CD8-positive, alpha-beta memory T cell (primary cell): ENCODE data around the gene MROH2B. TPM values are rescaled to one million over a fixed set of nuclear protein-coding genes. Genes with fewer than 3 reads are reported as not detected.
A peak's percentile ranks its signal among the peaks of the same experiment; 100 is the strongest.

Experiments used
- CTCF ChIA-PET: fragments of 350-600 bp; sonication (Branson Sonifier 250); formaldehyde crosslinking; loops from one replicate; lab custom pipeline; 2021; ENCODE audit warnings: antibody characterized with exemption; lab: Charles Lee
- POLR2A ChIA-PET: fragments of 350-600 bp; sonication (Branson Sonifier 250); formaldehyde crosslinking; loops from one replicate; lab custom pipeline; 2021; ENCODE audit warnings: antibody characterized with exemption; lab: Charles Lee
- DNase-seq, 5 donors: peaks; one replicate each; pipeline versions ENCODE4 v3.0.0 to v3.0.0-alpha.2; 2020 to 2022; ENCODE audit warnings: mixed read lengths in 1 of 5
- H3K27ac ChIP-seq: one replicate; pipeline ENCODE4 v1.7.0; 2013; ENCODE audit warnings: low read depth, mild to moderate bottlenecking, low read length, moderate library complexity
- H3K27me3 ChIP-seq: 2 replicates; pipeline ENCODE4 v1.7.0; 2013; ENCODE audit warnings: low read length, mild to moderate bottlenecking; ENCODE audit not compliant: insufficient read depth, poor library complexity, severe bottlenecking
- H3K36me3 ChIP-seq: 2 replicates; pipeline ENCODE4 v1.7.0; 2013; ENCODE audit warnings: mild to moderate bottlenecking, low read length, moderate library complexity; ENCODE audit not compliant: insufficient read depth
- H3K4me1 ChIP-seq: 2 replicates; pipeline ENCODE4 v1.7.0; 2013; ENCODE audit warnings: mild to moderate bottlenecking, low read length, moderate library complexity; ENCODE audit not compliant: insufficient read depth
- H3K4me3 ChIP-seq: 2 replicates; pipeline ENCODE4 v1.7.0; 2013; ENCODE audit warnings: mild to moderate bottlenecking, low read length
- H3K9me3 ChIP-seq: 2 replicates; pipeline ENCODE4 v1.7.0; 2013; ENCODE audit warnings: mild to moderate bottlenecking, low read length
- H3K27ac Mint-ChIP-seq, 8 donors: one replicate each; pipeline ENCODE4 v1.8.0; 2020 to 2021; ENCODE audit warnings: mixed read lengths in 8 of 8, mild to moderate bottlenecking in 6 of 8, inconsistent platforms in 3 of 8, moderate library complexity in 3 of 8
- H3K27me3 Mint-ChIP-seq, 2 donors: one replicate each; pipeline ENCODE4 v1.8.0; 2020 to 2021; ENCODE audit warnings: mixed read lengths in 2 of 2, mild to moderate bottlenecking in 1 of 2, moderate library complexity in 1 of 2
- H3K36me3 Mint-ChIP-seq, 3 donors: one replicate each; pipeline ENCODE4 v1.8.0; 2020 to 2021; ENCODE audit warnings: mixed read lengths in 3 of 3, inconsistent platforms in 1 of 3, mild to moderate bottlenecking in 1 of 3
- H3K4me1 Mint-ChIP-seq, 3 donors: one replicate each; pipeline ENCODE4 v1.8.0; 2020 to 2021; ENCODE audit warnings: mixed read lengths in 3 of 3, inconsistent platforms in 1 of 3, mild to moderate bottlenecking in 1 of 3
- H3K4me3 Mint-ChIP-seq, 7 donors: one replicate each; pipeline ENCODE4 v1.8.0; 2020 to 2021; ENCODE audit warnings: mixed read lengths in 7 of 7, mild to moderate bottlenecking in 6 of 7, moderate library complexity in 4 of 7, inconsistent platforms in 2 of 7
- H3K9me3 Mint-ChIP-seq, 5 donors: one replicate each; pipeline ENCODE4 v1.8.0; 2020 to 2022; ENCODE audit warnings: mixed read lengths in 5 of 5, mild to moderate bottlenecking in 3 of 5, moderate library complexity in 2 of 5, inconsistent platforms in 1 of 5
- polyA plus RNA-seq: library from polyadenylated mRNA; unstranded; fragments of 300-500 nt; fragmentation: Illumina TruSeq; gene quantifications from one replicate; pipeline ENCODE4 v1.2.3, GENCODE V29; 2021
- total RNA-seq, 2 experiments: library from RNA; stranded (reverse); gene quantifications; one replicate each; pipeline ENCODE4 v1.2.3, GENCODE V29; 2021

Gene MROH2B
- total and polyA plus RNA-seq, 3 experiments from 2014 or later: not detected

GRCh38 chr5:41009232-41009631 lies 61.9 kb downstream of the MROH2B start:
- Histone ChIP-seq H3K4me1 (no peaks in the 10 kb centered on the region), H3K4me3 (no peak overlapping the region), H3K36me3 (no peaks in the 10 kb centered on the region), H3K27ac (no peak overlapping the region), H3K9me3 (no peaks in the 10 kb centered on the region), H3K27me3 (no peaks in the 10 kb centered on the region)
- Mint-ChIP-seq H3K27me3 (peaks cover 0 to 3% of the 10 kb centered on the region in 2 donors), H3K4me3 (no peak overlapping the region), H3K36me3 (no peaks in the 10 kb centered on the region), H3K9me3 (peaks cover 0 to 2% (median 0%) of the 10 kb centered on the region in 5 donors), H3K4me1 (no peaks in the 10 kb centered on the region), H3K27ac (no peak overlapping the region)
- DNase-seq: no peak
- ChIA-PET POLR2A (no interaction called here), CTCF (no interaction called here)

DNA sequence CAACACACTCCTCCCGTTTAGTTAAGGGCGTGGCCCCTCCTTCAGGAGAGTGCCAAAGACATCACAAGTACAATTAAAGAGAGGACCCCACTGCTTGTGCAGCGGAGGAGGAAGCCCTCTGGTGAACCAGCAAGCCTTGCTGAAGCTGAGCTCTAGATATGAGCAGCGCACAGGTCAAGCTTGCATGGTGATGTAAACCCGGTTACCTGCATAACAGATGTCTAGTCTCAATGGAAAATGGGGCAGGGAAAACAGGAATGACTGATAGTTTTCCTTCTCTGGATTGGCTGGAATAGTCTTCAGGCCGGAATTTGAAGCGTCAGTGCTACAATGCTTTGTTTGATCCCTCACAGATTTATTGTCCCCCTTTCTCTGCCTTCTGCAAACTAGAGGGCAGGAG lies 66.2 kb downstream of the MROH2B start:
- Mint-ChIP-seq H3K4me1 (peaks cover 0 to 3% (median 0%) of the 10 kb centered on the region in 3 donors), H3K4me3 (no peak overlapping the region), H3K9me3 (peaks cover 0 to 2% (median 0%) of the 10 kb centered on the region in 5 donors), H3K27ac (no peak overlapping the region), H3K36me3 (no peaks in the 10 kb centered on the region), H3K27me3 (peaks cover 0 to 4% of the 10 kb centered on the region in 2 donors)
- Histone ChIP-seq H3K4me1 (no peaks in the 10 kb centered on the region), H3K4me3 (no peak overlapping the region), H3K27me3 (no peaks in the 10 kb centered on the region), H3K9me3 (no peaks in the 10 kb centered on the region), H3K36me3 (no peaks in the 10 kb centered on the region), H3K27ac (no peak overlapping the region)
- ChIA-PET POLR2A (no interaction called here), CTCF (no interaction called here)
- DNase-seq: no peak

- peaks cover 0 to 2% (median 0%) of the 10 kb centered on the region in 5 donors for H3K9me3 Mint-ChIP-seq
- POLR2A ChIA-PET: no interaction called here
- DNase-seq: no peak
- H3K27me3 Mint-ChIP-seq: peaks cover 0 to 4% of the 10 kb centered on the region in 2 donors
- no peaks in the 10 kb centered on the region for H3K36me3 ChIP-seq
- H3K27ac Mint-ChIP-seq: peak overlapping the region in 1 of 8 donors; percentile 80
- H3K9me3 ChIP-seq: no peaks in the 10 kb centered on the region
- CTCF ChIA-PET: no interaction called here
- H3K4me1 Mint-ChIP-seq: peaks cover 0 to 3% (median 0%) of the 10 kb centered on the region in 3 donors
- no peaks in the 10 kb centered on the region for H3K27me3 ChIP-seq
- H3K27ac ChIP-seq: no peak overlapping the region
- no peaks in the 10 kb centered on the region for H3K4me1 ChIP-seq
- no peaks in the 10 kb centered on the region for H3K36me3 Mint-ChIP-seq
- no peak overlapping the region for H3K4me3 ChIP-seq
- H3K4me3 Mint-ChIP-seq: no peak overlapping the region
Observed at GRCh38 chr5:41003670-41004376, 67.3 kb downstream of the MROH2B start.

DNA sequence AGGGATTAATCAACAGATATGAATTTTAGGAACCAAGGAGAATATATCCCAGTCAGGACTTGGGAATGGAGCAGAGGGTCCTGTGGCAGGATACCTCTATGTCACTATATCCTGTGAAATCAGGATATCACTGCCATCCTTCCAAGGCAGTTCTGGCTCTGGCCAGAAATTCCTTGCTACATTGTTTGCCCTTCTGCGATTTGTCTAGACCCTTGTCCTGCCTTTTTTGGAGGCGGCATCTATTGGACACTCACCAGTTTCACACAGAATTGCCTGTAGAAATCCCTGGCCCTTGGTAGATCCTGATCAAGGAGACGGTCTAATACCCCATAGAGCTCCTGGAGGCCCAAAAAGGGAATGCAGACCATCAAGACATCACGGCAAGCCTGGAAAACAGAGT lies 71.2 kb downstream of the MROH2B start:
- Mint-ChIP-seq H3K9me3 (no peaks in the 10 kb centered on the region), H3K4me1 (peaks cover 0 to 3% (median 0%) of the 10 kb centered on the region in 3 donors), H3K27ac (no peak overlapping the region), H3K36me3 (no peaks in the 10 kb centered on the region), H3K4me3 (no peak overlapping the region), H3K27me3 (peaks cover 0 to 4% of the 10 kb centered on the region in 2 donors)
- no peak overlapping the region for H3K4me3 ChIP-seq
- no peaks in the 10 kb centered on the region for H3K4me1 ChIP-seq
- H3K27ac ChIP-seq: no peak overlapping the region
- POLR2A ChIA-PET: no interaction called here
- no peaks in the 10 kb centered on the region for H3K36me3 ChIP-seq
- H3K27me3 ChIP-seq: no peaks in the 10 kb centered on the region
- no peaks in the 10 kb centered on the region for H3K9me3 ChIP-seq
- CTCF ChIA-PET: no interaction called here
- DNase-seq: no peak

- no peaks in the 10 kb centered on the region for H3K36me3 ChIP-seq
- H3K36me3 Mint-ChIP-seq: no peaks in the 10 kb centered on the region
- no peaks in the 10 kb centered on the region for H3K9me3 Mint-ChIP-seq
- no peaks in the 10 kb centered on the region for H3K27me3 ChIP-seq
- peaks cover 0 to 3% (median 0%) of the 10 kb centered on the region in 3 donors for H3K4me1 Mint-ChIP-seq
- peak overlapping the region in 2 of 8 donors; percentile 12 to 85 for H3K27ac Mint-ChIP-seq
- H3K27ac ChIP-seq: no peak overlapping the region
- ChIA-PET CTCF (no interaction called here), POLR2A (no interaction called here)
- H3K4me1 ChIP-seq: no peaks in the 10 kb centered on the region
- no peak overlapping the region for H3K4me3 ChIP-seq
- H3K4me3 Mint-ChIP-seq: no peak overlapping the region
- no peak for DNase-seq
- H3K27me3 Mint-ChIP-seq: peaks cover under 1 to 1% of the 10 kb centered on the region in 2 donors
- no peaks in the 10 kb centered on the region for H3K9me3 ChIP-seq
Observed at GRCh38 chr5:40999142-40999541, 72.0 kb downstream of the MROH2B start.

DNA sequence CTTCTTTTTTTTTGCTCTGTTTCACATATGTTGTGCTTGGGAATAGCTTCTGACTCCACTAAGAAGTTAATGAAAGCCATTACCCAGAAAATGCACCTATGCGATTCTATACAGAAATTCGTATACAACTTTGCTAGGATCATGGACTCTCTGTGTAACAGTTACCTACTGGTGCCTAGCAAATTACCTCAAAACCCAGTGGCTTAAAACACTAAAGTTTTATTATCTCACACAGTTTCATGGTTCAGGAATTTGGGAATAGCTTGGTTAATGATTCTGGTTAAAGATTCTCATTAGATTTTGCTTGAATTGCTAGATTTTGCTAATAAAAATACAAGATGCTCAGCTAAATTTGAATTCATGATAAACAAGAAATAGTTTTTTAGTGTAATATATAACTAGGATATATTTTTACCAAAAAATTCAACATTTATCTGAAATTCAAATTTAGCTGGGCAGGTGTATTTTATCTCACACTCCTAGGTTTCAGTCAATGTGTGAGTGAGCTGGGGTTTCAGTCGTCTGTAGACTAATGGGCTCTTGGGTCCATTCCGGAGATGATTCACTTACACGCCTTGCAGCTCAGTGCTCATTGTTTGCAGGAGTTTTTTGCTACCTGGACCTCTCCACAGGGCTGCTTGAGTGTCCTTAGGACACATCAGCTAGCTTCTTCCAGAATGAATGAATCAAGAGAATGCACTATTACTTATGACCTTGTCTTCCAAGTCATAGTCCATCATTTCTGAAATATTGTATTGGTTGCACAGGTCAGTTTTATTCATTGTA lies 75.1 kb downstream of the MROH2B start:
- H3K27me3 ChIP-seq: no peaks in the 10 kb centered on the region
- H3K27me3 Mint-ChIP-seq: peaks cover 0 to 1% of the 10 kb centered on the region in 2 donors
- no peak overlapping the region for H3K27ac ChIP-seq
- no peak overlapping the region for H3K4me3 ChIP-seq
- no peaks in the 10 kb centered on the region for H3K4me1 ChIP-seq
- no peaks in the 10 kb centered on the region for H3K9me3 ChIP-seq
- no peak overlapping the region for H3K27ac Mint-ChIP-seq
- no peaks in the 10 kb centered on the region for H3K9me3 Mint-ChIP-seq
- no peak for DNase-seq
- H3K4me3 Mint-ChIP-seq: no peak overlapping the region
- H3K36me3 Mint-ChIP-seq: no peaks in the 10 kb centered on the region
- POLR2A ChIA-PET: no interaction called here
- H3K4me1 Mint-ChIP-seq: no peaks in the 10 kb centered on the region
- CTCF ChIA-PET: no interaction called here
- no peaks in the 10 kb centered on the region for H3K36me3 ChIP-seq

GRCh38 chr5:40991981-40992559 lies 79.1 kb downstream of the MROH2B start:
- peaks cover under 1 to 6% (median 4%) of the 10 kb centered on the region in 5 donors for H3K9me3 Mint-ChIP-seq
- no peak overlapping the region for H3K27ac Mint-ChIP-seq
- Histone ChIP-seq H3K27me3 (no peaks in the 10 kb centered on the region), H3K9me3 (no peaks in the 10 kb centered on the region), H3K4me3 (no peak overlapping the region), H3K27ac (no peak overlapping the region), H3K36me3 (no peaks in the 10 kb centered on the region), H3K4me1 (no peaks in the 10 kb centered on the region)
- CTCF ChIA-PET: no interaction called here
- POLR2A ChIA-PET: no interaction called here
- H3K27me3 Mint-ChIP-seq: peaks cover 1 to 4% of the 10 kb centered on the region in 2 donors
- no peak overlapping the region for H3K4me3 Mint-ChIP-seq
- no peaks in the 10 kb centered on the region for H3K36me3 Mint-ChIP-seq
- no peak for DNase-seq
- no peaks in the 10 kb centered on the region for H3K4me1 Mint-ChIP-seq
